UCSD-AML1 (cell line): ENCODE measurements around the gene AQP3.
A peak's percentile ranks its signal among the peaks of the same experiment; 100 is the strongest.
"Not testable (repeated sequence)": the region's sequence is repeated elsewhere in the genome, so short reads cannot be mapped to it uniquely, and the experiment has no call there.

Experiments
- DNase-seq: peaks from one replicate; lab custom pipeline; 2025; ENCODE audit not compliant: unreplicated experiment; lab: John Stamatoyannopoulos, UW

AQP3 gene

GRCh38 chr9:33446946-33447798 is at the start of gene AQP3:
Gene AQP3 (minus strand): TSS chr9:33447593. CDS start chr9:33447530, 63 bp downstream.
- DNase-seq = peak; percentile 70

- not testable (repeated sequence) for DNase-seq
Measured at GRCh38 chr9:33493819-33494218, 46.4 kb upstream of the AQP3 start.

GRCh38 chr9:33489066-33489465 is 41.7 kb upstream of the AQP3 start:
- DNase-seq = no peak

- not testable (repeated sequence) for DNase-seq
Measured at GRCh38 chr9:33485312-33485711, 37.9 kb upstream of the AQP3 start.

GRCh38 chr9:33480976-33481375 is 33.6 kb upstream of the AQP3 start:
- no peak for DNase-seq

GRCh38 chr9:33480106-33480505 is 32.7 kb upstream of the AQP3 start:
- DNase-seq = no peak

- DNase-seq = no peak
Measured at GRCh38 chr9:33476503-33476902, 29.1 kb upstream of the AQP3 start.

GRCh38 chr9:33475357-33475756 is 28.0 kb upstream of the AQP3 start:
- DNase-seq = no peak

GRCh38 chr9:33473643-33474352 is 26.4 kb upstream of the AQP3 start, which contains the start of gene NOL6:
Gene NOL6 (minus strand): TSS chr9:33473924. CDS start chr9:33473842, 82 bp downstream.
- DNase-seq = peak; percentile 99

- no peak for DNase-seq
Measured at GRCh38 chr9:33472881-33473615, 25.7 kb upstream of the AQP3 start.

- DNase-seq = no peak
Measured at GRCh38 chr9:33472171-33472880, 24.9 kb upstream of the AQP3 start.

- no peak for DNase-seq
Measured at GRCh38 chr9:33471361-33471760, 24.0 kb upstream of the AQP3 start.

GRCh38 chr9:33469891-33470290 is 22.5 kb upstream of the AQP3 start:
- DNase-seq = no peak

GRCh38 chr9:33468797-33469621 is 21.6 kb upstream of the AQP3 start:
- DNase-seq = no peak

- no peak for DNase-seq
Measured at GRCh38 chr9:33468215-33468730, 20.9 kb upstream of the AQP3 start.

GRCh38 chr9:33467526-33467925 is 20.1 kb upstream of the AQP3 start:
- no peak for DNase-seq

- DNase-seq = peak; percentile 45
Measured at GRCh38 chr9:33466565-33467495, 19.4 kb upstream of the AQP3 start.
